Mammary epithelial cell (primary cell): ENCODE results near the gene WNT9A.
"Not testable (repeated sequence)": the region's sequence is repeated elsewhere in the genome, so short reads cannot be mapped to it uniquely, and the experiment has no call there.

Experiments used
- EZH2 ChIP-seq: IDR thresholded peaks from 2 replicates; pipeline ENCODE4 v1.6.1; 2012; ENCODE audit warnings: low read length, inconsistent platforms, borderline replicate concordance
- TF ChIP-seq, protein P1 (sequence below), 2 donors: IDR thresholded peaks in 1 of 2; conservative IDR thresholded peaks in 1 of 2; 2 replicates each; pipeline ENCODE4 v1.5.1; 2011 to 2012; ENCODE audit warnings: inconsistent platforms in 2 of 2, low read length in 2 of 2, mild to moderate bottlenecking in 2 of 2, control low read depth in 1 of 2, low read depth in 1 of 2; ENCODE audit not compliant: insufficient read depth in 1 of 2; ENCODE audit errors: extremely low read depth in 1 of 2

DNA sequence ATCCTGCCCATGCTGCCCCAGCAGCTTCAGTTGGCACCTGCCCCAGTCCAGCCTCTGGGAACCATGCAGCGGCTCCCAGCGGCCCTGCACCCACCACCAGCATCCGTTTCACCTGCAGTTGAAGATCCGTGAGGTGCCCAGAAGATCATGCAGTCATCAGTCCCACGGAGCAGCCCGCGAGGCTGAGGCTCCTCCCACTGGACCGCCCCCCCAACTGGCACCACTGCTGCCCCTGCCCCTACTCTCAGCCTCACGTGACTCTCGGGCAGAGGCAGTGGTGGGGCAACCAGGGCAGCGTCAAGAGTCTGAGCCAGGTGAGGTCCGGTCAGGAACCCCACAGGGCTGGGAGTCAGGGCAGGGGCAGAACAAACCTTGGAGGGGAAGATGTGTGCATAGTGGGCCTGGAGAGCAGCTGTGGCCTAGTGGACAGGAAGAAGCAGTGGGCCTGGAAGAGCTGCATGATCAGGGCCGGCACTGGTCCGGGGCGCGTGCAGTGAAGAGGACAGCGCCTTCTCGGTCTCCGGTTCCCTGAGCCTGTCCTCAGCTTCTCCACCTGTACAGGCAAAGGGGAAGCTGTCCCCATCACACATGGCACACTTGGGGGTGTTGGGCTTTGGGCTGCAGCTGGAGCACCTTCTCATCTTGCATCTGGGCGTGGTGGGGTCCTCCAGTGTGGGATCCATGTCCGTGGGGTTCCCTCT lies 28.0 kb upstream of the WNT9A start:
- TF ChIP-seq, protein P1, sequence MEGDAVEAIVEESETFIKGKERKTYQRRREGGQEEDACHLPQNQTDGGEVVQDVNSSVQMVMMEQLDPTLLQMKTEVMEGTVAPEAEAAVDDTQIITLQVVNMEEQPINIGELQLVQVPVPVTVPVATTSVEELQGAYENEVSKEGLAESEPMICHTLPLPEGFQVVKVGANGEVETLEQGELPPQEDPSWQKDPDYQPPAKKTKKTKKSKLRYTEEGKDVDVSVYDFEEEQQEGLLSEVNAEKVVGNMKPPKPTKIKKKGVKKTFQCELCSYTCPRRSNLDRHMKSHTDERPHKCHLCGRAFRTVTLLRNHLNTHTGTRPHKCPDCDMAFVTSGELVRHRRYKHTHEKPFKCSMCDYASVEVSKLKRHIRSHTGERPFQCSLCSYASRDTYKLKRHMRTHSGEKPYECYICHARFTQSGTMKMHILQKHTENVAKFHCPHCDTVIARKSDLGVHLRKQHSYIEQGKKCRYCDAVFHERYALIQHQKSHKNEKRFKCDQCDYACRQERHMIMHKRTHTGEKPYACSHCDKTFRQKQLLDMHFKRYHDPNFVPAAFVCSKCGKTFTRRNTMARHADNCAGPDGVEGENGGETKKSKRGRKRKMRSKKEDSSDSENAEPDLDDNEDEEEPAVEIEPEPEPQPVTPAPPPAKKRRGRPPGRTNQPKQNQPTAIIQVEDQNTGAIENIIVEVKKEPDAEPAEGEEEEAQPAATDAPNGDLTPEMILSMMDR (conservative IDR thresholded peaks at IDR 0.05 in 1 of 2, IDR thresholded peaks at IDR 0.05 in 1 of 2; ENCODE audit: extremely low read depth in 1 of 2, insufficient read depth in 1 of 2, low read depth in 1 of 2, low read length in 2 of 2): not testable (repeated sequence)
- TF ChIP-seq EZH2: not testable (repeated sequence)
